GF-D8 (cell line): ENCODE measurements around the gene TLR7.

Experiments used
- DNase-seq: peaks from one replicate; lab custom pipeline; 2025; lab: John Stamatoyannopoulos, UW

The TLR7 gene

DNA sequence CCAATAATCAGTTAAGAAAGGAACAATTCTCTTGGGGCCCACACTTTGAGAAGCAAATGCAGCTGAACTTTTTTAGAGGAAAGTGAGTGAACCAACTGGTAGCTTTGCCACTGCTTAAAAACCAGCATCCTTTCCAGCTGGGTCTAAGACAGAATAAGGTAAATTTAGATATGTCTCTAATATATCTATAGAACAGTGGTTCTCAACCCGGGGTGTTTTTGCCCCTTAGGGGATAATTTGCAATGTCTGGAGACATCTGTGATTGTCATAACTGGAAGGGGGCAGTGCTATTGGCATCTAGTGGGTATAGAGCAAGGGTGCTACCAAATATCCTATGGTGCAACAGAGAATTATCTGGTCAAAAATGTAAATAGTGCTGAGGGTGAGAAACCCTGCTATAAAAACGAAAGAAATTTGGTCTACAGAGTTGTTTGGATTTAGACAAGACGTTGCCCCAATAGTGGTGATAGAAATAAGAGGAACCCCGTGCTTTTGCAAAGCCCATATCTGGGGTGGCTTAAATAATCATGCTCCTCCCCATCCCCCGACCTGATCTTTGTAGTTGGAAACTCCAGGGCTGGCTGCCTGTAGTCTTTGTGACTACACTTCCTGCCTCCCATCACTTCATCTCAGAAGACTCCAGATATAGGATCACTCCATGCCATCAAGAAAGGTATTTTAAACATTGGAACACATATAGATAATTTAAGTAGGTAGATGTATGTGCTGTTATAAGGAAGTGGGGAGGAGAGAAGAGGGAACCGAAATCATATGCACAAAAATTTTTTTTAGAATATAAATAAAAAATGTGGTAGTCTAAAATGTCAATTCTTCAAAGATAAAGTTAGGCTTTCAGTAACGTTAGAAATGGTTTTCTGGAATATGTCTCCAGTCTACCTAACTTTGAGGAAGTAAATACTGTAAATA is at the start of gene TLR7:
TLR7 (plus strand) TSS at position 622 of the 927 bp plus-strand sequence. CDS start 507 bp downstream, outside the sequence.
- no peak for DNase-seq

DNA sequence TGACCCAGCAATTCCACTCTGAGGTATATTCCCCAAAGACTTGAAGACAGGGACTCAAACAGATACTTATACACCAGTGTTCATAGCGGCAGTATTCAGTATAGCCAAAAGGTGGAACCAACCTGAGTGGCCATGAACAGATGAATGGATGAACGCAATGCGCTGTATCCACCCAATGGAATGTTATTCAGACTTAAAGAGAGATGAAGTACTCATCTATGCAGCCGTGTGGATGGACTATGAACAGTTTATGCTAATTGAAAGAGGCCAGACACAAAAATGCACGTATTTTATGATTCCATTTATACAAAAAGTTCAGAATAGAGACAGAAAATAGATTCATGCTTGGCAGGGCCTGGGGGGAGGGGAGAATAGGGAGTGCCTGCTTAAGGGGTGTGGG is 49.3 kb upstream of the TLR7 start:
- DNase-seq: no peak

DNA sequence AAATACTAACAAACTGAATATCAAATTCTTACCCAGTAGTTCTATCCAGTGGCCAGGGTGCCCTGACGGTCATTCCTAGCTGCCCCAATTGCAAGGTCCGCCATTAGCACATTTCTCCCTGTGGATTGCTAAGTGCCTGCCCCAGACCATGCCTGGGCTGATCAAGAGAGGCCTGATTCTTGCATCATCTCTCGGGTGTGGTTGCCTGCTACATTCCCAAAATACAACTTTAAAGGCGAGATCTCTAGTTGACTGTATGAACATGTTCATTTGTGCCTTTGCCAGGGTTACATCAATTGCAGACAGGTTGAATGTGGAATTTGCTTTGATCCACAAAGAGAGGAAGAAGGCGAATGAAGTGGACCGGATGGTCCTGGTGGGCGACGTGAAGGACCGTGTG is 47.6 kb upstream of the TLR7 start:
- DNase-seq: no peak

- no peak for DNase-seq
Measured at GRCh38 chrX:12820737-12821136, 46.1 kb upstream of the TLR7 start.

DNA sequence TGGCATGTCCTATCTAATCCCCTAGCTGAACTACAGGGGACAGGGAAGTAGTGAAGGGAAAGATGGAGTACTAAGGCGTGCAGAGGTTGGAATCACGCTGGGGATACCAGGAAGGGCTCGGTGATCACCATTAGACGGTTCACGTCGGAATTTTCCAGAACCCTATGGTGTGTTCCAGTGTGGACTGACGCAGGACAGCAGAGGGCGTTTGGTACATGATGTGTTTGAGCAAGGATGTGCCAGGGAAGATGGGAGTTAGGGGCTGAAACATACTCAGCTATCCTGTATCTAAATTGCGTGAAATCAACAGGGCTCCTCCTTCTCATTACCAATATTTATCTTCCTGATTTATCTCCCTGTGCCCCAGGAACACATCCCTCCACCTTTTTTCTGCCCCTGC is 41.9 kb upstream of the TLR7 start:
- no peak for DNase-seq

DNA sequence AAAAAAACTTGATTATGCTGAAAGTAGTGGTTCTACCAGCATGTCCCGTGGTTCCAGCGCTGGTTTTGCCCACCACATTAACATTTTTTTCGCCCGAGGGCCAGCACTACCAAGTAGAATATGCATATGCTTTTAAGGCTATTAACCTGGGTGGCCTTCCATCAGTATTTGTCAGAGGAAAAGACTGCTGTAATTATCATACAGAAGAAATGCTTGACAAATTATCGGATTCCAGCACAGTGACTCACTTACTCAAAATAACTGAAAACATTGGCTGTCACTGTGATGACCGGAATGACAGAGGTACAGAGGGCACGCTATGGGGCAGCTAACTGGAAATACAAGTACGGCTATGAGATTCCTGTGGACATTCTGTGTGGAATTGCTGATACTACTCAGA is 41.1 kb upstream of the TLR7 start:
- no peak for DNase-seq

DNA sequence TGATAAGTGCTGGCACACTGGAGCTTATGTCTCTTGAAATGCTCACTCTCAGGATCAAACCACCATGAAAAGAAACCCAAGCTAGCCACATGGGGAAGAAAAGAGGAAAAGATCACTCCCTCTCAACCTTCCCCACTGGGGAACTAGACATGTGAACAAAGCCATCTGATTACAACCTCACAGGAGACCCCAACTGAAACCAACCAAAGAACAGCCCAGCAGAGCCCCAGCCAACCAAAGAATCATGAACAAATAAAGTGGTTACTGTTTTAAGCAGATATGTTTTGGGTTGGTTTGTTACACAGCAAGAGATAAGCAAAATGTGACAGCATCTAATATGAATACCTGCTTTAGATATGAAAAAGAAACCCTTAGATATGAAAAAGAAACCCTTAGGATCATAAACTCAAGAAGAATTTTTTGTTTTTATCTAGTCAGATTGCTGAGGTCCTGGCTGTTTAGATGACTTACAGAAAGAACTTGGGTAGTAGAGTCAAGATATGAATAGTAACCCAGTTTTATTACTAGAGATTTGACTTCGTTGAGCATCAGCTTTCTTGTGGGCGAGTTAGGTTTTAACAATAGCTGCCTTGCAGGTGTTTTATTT is 23.7 kb upstream of the TLR7 start:
- no peak for DNase-seq

DNA sequence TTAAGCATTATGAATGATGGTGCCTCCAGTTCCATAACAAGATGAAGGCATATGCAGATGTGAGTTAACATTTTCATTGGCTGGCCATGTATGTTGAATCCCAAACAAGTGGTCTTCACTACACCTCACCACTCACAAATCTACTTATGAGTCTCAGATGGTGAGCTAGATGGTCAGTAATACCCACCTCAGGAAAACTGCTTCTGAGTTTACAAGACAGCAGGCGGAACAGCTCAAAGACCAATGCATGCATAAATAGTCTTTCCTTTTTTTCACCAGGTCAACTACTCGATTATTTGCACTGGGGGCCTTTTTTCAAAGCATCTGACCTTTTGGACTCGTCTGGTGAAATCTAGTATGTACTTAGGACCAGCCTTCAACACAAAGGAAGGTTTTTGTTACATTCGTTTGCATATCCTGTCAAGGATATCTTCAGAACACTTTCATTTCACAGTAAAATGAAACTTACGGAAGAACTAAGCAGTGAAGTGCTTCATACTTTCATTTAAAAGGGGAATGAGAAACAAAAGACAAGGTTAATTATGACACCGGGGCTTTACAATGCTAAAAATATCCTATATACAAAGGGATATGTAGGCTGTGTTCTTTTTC is 23.1 kb upstream of the TLR7 start:
- DNase-seq: no peak

DNA sequence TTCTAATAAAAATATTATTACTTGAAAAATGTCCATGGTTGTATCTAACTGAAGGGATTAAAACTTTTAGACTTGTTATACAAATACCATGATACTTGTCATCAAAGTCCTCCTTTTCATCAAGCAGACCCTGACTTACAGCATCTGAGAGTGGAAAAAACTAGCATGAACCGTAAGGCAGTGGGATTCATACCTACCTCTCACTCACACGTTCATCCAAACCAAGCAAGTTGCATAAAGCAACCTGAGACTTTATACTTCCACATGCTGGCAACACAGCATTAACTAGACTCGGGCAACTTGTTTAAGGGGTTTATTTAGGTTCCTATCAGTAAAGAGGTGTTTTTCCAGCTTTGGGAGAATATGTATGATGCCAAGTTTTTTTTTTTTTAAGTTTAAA is 22.6 kb upstream of the TLR7 start:
- no peak for DNase-seq

GRCh38 chrX:12865359-12865758 is 1.5 kb upstream of the TLR7 start:
- no peak for DNase-seq

DNA sequence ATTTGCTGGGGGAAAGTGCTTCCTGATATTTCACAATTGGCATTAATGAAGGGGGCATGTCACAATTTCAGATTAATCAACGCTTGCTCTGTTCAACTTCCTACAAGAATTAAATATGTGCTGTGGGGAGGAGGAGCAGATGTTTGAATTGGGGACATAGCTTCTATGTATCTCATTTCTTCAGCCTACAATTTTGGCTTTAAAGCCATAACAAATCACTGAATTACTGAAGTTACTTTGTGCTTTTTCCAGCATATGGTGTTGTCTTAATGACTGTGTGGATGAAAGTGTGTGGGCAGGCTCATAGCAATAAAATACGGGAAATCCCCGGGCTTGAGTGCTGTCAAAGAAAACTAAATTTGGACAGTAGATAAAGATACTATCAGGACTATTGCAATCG is 813 bp downstream of the TLR7 start:
- DNase-seq: no peak

DNA sequence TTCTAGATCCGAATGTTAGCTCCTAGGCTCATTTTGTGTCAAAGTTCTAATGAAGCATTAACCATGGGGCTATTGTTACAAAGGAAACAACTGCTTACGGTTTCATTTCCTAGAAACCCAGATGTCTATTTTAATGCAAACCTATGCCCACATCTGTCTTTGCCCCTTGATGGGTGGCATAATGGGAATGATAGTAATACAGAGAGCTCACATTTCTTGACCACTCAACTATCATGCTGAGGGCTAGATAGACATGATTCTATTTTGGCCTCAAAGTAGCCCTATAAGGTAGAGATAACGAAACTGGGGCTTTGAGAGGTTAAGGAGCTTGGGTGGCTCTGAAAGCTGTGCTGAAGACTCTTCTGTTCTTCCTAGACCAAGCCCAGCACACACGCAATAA is 1.9 kb downstream of the TLR7 start:
- DNase-seq: no peak

DNA sequence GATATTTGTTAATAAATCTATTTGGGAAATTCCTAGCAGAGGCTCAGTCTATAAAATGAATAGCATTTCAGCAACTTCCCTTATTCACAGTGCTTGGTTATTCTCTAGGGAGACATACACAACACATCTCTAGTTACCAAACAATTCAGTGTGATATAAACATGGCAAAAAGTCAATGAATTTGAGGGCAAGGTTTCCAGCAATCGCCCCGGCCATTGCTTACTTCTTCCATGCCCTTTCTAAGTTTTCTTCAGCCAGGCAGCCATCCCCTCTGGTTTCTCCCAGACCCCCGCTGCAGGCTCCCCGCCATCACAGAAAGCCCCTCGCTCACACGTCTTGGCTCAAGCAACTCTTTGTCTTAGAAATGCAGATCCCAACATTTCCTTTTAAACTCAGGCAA is 4.4 kb downstream of the TLR7 start:
- DNase-seq: no peak

GRCh38 chrX:12872741-12873140 is 5.9 kb downstream of the TLR7 start:
- DNase-seq: no peak

DNA sequence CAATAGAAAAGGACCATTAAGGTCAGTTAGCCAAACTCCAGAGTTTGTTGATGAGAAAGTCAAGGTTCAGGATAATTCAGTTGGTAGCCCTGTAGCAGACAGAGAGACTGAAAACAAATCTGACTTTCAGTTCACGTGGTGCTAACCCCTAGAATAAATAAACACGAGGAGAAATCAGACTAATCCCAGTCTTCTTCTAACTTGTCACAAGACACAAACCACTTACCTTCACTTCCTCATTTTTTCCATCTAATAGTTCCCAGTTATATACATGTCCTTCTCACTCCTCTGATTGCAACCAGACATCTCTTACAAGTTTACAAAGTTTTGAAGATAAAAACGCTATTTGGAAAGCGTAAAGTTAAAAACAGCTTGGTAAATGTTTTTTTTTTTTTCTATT is 7.7 kb downstream of the TLR7 start:
- no peak for DNase-seq

DNA sequence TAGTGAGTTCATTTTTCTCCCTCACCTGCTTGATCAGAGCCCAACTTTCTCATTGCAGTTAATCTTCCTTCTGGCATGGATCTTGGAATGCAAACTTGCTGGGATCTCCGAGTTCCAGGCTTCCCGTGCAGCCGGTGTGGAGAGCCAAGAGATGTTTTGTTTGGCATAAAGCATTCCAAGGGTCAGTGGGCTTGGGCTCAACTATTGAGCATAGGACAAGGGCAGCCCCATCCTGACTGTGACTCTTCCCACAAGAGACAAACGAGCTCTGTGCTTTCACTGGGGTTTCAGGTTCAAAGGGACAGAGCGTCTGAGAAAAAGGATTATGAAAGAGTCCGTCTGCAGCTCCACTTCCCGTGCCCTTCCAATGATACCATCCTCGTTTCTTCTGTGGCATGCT is 10.5 kb downstream of the TLR7 start:
- no peak for DNase-seq

- DNase-seq: no peak
Measured at GRCh38 chrX:12878536-12878935, 11.7 kb downstream of the TLR7 start.

DNA sequence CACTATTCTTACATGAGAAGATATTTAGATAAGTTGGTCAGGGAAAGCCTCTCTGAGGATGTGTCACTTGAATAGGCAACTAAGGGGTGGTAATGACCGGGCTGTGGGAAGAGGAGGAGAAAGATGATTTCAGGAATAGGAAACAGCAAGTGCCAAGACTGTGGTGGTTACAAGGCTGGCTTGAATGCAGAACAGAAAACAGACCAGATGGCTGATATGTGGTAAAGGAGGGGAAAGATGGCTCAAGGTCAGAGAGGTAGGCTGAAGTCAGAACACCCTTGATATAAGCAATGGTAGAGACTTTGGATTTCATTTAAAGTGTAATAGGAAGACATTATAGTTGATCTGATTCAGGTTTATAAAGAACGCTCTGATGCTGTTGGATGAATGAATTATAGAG is 15.0 kb downstream of the TLR7 start:
- no peak for DNase-seq

DNA sequence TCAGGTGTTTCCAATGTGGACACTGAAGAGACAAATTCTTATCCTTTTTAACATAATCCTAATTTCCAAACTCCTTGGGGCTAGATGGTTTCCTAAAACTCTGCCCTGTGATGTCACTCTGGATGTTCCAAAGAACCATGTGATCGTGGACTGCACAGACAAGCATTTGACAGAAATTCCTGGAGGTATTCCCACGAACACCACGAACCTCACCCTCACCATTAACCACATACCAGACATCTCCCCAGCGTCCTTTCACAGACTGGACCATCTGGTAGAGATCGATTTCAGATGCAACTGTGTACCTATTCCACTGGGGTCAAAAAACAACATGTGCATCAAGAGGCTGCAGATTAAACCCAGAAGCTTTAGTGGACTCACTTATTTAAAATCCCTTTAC is 18.6 kb downstream of the TLR7 start:
- no peak for DNase-seq

DNA sequence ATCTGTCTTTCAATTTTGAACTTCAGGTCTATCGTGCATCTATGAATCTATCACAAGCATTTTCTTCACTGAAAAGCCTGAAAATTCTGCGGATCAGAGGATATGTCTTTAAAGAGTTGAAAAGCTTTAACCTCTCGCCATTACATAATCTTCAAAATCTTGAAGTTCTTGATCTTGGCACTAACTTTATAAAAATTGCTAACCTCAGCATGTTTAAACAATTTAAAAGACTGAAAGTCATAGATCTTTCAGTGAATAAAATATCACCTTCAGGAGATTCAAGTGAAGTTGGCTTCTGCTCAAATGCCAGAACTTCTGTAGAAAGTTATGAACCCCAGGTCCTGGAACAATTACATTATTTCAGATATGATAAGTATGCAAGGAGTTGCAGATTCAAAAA is 19.7 kb downstream of the TLR7 start:
- no peak for DNase-seq

- DNase-seq: no peak
Measured at GRCh38 chrX:12887141-12887540, 20.3 kb downstream of the TLR7 start.

DNA sequence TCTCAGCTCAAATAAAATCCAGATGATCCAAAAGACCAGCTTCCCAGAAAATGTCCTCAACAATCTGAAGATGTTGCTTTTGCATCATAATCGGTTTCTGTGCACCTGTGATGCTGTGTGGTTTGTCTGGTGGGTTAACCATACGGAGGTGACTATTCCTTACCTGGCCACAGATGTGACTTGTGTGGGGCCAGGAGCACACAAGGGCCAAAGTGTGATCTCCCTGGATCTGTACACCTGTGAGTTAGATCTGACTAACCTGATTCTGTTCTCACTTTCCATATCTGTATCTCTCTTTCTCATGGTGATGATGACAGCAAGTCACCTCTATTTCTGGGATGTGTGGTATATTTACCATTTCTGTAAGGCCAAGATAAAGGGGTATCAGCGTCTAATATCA is 20.9 kb downstream of the TLR7 start:
- DNase-seq: no peak

GRCh38 chrX:12890467-12890866 is 23.6 kb downstream of the TLR7 start:
- no peak for DNase-seq
